ENCODE results near the gene UGT1A1.

The UGT1A1 gene

GRCh38 chr2:233798335-233799086 is 38.4 kb downstream of the UGT1A1 start:
- DNase-seq (ENCODE audit: low spot score) = no peak

- no peak for DNase-seq (ENCODE audit: low spot score)
Observed at GRCh38 chr2:233799087-233799665, 39.1 kb downstream of the UGT1A1 start.

- no peak for DNase-seq (ENCODE audit: low spot score)
Observed at GRCh38 chr2:233799716-233800115, 39.6 kb downstream of the UGT1A1 start.

- DNase-seq (ENCODE audit: low spot score) = no peak
Observed at GRCh38 chr2:233800208-233800607, 40.1 kb downstream of the UGT1A1 start.

- DNase-seq (ENCODE audit: low spot score) = no peak
Observed at GRCh38 chr2:233801357-233802131, 41.5 kb downstream of the UGT1A1 start.

- DNase-seq (ENCODE audit: low spot score) = no peak
Observed at GRCh38 chr2:233802132-233802815, 42.2 kb downstream of the UGT1A1 start.

GRCh38 chr2:233803292-233803911 is 43.3 kb downstream of the UGT1A1 start:
- DNase-seq (ENCODE audit: low spot score) = no peak

- DNase-seq (ENCODE audit: low spot score) = no peak
Observed at GRCh38 chr2:233803994-233804393, 43.9 kb downstream of the UGT1A1 start.

- DNase-seq (ENCODE audit: low spot score) = no peak
Observed at GRCh38 chr2:233807215-233807865, 47.3 kb downstream of the UGT1A1 start.

- DNase-seq (ENCODE audit: low spot score) = no peak
Observed at GRCh38 chr2:233807966-233808935, 48.2 kb downstream of the UGT1A1 start.

- no peak for DNase-seq (ENCODE audit: low spot score)
Observed at GRCh38 chr2:233810385-233810784, 50.3 kb downstream of the UGT1A1 start.

GRCh38 chr2:233811087-233811486 is 51.0 kb downstream of the UGT1A1 start:
- no peak for DNase-seq (ENCODE audit: low spot score)

GRCh38 chr2:233811732-233812131 is 51.7 kb downstream of the UGT1A1 start:
- DNase-seq (ENCODE audit: low spot score) = no peak

GRCh38 chr2:233813236-233814055 is 53.4 kb downstream of the UGT1A1 start:
- no peak for DNase-seq (ENCODE audit: low spot score)

GRCh38 chr2:233814056-233814835 is 54.2 kb downstream of the UGT1A1 start:
- no peak for DNase-seq (ENCODE audit: low spot score)

- DNase-seq (ENCODE audit: low spot score) = no peak
Observed at GRCh38 chr2:233815861-233816260, 55.8 kb downstream of the UGT1A1 start.

GRCh38 chr2:233816334-233816733 is 56.3 kb downstream of the UGT1A1 start:
- DNase-seq (ENCODE audit: low spot score) = no peak

- DNase-seq (ENCODE audit: low spot score) = no peak
Observed at GRCh38 chr2:233816771-233817170, 56.7 kb downstream of the UGT1A1 start.
